ELR (cell line): ENCODE data around the gene UTRN.

ENCODE experiments used
- DNase-seq: peaks from one replicate; pipeline ENCODE4 v3.0.0-alpha.2; 2015; ENCODE audit warnings: low read depth

UTRN gene

DNA sequence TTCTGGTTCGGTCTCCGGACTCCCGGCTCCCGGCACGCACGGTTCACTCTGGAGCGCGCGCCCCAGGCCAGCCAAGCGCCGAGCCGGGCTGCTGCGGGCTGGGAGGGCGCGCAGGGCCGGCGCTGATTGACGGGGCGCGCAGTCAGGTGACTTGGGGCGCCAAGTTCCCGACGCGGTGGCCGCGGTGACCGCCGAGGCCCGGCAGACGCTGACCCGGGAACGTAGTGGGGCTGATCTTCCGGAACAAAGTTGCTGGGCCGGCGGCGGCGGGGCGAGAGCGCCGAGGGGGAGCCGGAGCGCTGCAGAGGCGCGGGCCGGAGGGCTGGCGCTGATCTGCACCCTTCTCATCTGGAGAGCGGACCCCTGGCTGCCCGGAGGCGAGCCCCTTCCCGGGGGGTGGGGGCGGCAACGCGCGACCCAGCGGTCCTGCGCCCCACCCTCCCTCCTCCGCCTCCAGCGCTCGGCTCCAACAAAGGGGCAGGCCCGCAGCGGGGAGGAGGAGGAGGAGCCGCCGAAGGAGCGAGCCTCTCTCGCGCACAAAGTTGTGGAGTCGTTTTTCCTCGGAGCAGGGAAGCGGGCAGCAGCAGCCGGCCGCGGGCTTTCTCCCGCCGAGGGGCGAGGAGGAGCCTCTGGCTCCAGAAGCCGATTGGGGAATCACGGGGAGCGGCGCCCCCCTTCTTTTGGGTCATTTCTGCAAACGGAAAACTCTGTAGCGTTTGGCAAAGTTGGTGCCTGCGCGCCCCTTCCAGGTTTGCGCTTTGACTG, at the start of gene UTRN:
Gene UTRN, plus strand, starts transcription at position 553 of the 765 bp plus-strand sequence. CDS start 6,494 bp downstream, outside the sequence.
- peak; percentile 91 for DNase-seq

GRCh38 chr6:144244688-144245087, 40.4 kb upstream of the UTRN start:
- DNase-seq, result no peak

GRCh38 chr6:144246988-144247387, 38.1 kb upstream of the UTRN start:
- DNase-seq, result no peak

DNA sequence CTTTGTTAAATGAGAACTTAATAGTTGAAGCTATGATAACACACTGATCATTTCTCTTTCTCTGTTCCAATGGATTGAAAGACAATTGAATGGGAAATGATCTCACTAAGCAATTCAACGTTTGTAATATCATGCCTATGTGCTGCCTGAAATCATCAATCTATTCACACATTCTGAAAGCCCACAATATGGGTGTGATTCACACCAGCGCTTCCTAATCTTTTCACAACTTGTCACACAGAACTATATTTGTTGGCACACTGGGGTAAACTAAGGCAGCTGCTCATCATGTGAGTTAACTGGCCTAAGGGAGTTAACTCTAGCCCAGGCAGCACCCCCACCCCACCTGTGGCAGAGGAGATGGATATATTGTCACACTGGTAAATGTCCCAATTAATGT, 37.1 kb upstream of the UTRN start:
- DNase-seq, result no peak

GRCh38 chr6:144248476-144249301, 36.4 kb upstream of the UTRN start:
- peak; percentile 15 for DNase-seq

DNA sequence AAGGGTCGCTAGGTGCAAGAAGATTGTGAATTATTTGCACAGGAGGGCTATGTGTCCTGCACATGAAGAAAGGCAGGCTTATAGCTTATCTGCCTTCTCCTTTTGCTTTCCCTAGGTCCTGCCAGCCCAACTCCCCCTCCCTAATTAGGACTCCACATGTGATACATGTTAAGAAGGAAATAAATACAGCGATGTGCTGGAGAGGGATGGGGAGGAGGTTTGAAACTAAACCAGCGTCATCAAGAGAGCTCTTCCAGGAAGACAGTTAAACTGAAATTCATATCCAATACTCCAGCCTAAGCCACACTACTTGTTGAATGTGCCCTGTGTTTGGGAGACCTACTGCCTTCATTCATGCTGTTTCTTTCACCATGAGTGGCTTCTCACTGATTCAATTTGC, 34.9 kb upstream of the UTRN start:
- no peak for DNase-seq

DNA sequence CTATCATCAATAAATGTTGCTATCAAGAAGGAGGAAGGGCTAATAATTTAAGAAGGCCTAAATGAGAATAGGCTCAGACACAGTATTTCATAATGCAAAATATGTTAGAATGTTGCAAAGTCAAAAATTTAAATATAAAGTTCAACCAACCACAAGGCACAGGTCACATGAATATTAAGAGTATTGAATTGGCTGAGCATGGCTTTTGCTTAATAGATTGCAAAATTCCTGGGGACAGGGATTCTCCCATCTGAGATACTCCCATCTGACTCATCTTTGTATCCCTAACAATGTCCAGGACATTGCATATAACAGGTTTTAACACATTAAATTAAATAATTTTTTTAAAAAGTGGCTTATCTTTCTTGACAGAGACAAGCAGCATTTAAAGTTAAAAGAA, 32.9 kb upstream of the UTRN start:
- no peak for DNase-seq

DNA sequence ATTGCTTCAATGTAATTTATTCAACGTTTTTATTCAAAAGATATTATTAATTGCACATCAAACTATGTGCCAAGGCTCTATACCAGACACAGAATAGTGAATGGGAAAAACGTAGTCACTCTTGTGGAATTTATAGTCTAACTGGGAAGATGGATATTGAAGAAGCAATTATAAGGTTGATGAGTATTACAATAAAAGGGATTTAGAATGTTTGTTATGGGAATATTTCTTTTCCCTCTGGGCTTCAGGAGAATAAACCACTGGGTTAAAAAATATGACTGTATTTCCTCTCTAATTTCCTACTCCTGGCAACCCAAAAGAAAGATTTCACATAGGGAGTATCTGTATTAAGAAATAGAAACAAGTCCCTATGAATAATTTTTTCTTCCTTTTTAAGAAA, 25.1 kb upstream of the UTRN start:
- peak; percentile 20 for DNase-seq

DNA sequence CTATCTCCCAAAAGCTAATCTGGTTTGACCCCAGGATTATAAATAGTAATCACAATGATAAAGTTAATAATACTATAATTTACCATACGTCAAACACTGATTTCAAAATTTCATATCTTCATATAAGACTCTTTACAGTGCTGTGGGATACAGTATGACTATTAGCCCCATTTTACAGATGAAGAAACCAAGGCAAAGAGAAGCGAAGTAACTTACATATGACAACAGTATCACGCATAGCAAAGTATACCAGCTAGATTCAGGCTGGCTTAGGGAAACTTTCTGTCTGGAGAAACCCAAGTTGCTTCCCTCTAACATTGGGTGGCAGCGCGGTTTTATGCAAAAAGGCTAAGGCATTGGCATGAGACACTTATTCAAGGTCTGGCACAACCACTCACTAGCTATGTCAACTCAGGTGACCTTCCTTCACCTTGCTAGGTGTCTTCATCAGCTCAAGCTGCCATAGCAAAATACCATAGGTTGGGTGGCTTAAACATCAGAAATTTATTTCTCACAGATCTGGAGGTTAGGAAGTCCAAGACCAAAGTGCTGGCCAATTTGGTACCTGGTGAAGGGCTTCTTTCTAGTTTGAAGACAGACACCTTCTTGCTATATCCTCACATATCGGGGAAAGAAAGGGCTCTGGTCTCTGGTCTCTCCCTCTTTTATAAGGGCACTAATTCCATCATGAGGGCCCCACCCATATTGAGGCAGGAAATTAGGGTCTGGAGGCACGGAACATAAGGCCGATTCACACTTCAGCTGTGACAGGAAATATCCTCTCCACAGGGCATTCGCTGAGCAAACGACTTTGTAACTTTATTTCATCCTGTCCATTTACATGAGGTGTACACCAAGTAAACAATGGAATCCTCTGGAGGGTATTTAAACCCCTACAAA, 22.4 kb upstream of the UTRN start:
- DNase-seq, result peak; percentile 5

GRCh38 chr6:144263786-144264185, 21.3 kb upstream of the UTRN start:
- no peak for DNase-seq

- peak; percentile 98 for DNase-seq
Measured at GRCh38 chr6:144264270-144265060, 20.7 kb upstream of the UTRN start.

DNA sequence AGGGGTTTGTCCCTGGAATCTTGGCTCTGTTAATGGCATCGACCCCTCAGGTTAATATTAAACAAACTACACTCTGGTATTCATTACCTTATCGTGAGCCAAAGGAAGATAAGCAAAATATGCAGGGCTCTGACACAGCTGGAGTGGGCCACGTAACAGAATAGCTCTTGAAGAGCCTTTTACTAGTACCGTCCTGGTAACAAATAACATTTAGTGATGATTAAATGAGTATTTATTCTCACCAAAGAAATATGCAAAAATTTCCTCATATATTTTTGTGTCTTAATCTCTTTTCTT, 20.1 kb upstream of the UTRN start:
- peak; percentile 49 for DNase-seq

DNA sequence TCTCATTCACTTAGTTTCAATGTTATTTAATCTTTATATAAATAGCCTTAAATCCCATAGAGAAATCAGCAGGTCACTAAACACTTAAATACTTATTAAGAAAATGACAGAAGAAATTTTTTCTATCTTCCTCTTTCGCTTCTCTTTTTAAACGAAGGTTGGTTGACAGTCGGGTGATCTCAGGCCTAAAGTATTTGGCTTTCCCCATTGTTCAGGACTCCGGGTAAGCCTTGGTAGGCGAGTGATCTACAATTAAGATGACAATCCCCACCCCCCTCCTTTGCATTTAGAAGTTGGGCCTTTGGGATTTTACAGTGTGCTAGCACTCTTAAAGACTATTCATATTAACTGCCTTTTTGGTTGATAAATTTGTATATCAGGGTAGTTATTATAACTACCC, 19.7 kb upstream of the UTRN start:
- peak; percentile 94 for DNase-seq

DNA sequence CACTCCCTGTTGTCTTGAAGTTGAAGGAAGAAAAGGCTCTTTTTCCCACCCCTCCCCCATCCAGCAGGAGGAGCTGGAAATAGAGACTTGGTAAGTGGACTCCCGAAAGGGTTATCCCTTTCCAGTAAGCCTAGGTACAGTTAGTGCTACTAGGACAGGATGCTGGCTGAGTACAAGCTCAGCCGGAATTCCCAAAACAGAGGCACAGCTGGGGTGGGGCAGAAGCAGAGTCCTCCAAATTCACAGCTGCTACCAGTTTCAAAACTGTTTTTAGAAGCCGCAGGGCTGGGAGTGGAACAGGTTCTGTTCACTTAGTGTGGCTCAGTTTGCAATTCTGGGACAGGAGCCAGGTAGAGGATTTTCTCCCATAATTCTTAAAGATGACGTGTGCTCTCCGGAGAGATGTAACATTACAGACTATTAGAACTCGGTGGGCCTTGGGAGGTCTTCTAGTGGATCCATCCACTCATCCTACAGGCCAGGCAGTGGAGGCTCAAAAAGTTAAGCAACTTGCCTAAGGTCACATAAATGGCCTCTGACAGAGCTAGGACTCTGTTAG, 19.0 kb upstream of the UTRN start:
- peak; percentile 47 for DNase-seq

DNA sequence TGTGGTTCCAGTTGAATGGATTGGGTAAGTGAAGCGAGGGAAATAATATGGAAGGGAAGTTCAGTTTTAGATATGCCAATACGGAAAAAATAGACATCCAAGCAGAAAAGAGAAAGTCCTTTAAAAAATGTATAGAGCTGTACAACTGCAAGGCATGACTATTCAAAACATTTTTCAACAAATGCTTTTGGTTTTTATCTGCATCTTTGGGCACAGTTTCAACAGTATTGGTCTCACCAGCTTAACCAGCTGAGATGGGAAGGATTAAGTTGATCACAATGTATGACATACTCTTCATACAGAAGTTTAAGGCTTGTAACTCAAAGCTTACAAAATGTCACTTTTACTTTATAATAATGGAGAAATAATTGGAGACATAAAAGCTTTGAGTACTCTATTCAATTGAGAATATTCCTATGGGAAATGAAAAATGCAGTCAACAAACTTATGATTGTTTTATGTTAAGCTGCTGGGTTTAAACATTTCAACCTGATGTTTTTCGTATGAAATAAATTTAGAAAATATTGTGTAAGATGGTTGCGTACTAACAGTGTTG, 16.3 kb upstream of the UTRN start:
- no peak for DNase-seq

DNA sequence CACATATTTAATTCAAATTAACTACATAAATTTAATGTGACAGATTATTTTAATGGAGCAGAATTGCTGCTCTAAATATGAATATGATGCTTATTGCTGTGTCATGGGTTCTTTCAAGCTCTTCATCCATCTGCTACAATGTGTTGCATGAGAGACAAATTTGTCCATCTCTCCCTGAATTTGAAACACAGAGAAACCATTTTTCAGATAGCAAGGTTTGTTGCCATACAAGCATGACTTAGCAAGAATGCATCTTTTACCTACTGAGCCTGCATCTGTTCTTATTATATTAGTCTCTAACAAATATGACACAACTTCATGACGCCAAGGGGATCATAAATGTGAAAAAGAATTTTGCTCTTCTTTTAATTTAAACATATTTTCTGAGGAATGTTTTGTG, 8.0 kb upstream of the UTRN start:
- DNase-seq, result no peak

DNA sequence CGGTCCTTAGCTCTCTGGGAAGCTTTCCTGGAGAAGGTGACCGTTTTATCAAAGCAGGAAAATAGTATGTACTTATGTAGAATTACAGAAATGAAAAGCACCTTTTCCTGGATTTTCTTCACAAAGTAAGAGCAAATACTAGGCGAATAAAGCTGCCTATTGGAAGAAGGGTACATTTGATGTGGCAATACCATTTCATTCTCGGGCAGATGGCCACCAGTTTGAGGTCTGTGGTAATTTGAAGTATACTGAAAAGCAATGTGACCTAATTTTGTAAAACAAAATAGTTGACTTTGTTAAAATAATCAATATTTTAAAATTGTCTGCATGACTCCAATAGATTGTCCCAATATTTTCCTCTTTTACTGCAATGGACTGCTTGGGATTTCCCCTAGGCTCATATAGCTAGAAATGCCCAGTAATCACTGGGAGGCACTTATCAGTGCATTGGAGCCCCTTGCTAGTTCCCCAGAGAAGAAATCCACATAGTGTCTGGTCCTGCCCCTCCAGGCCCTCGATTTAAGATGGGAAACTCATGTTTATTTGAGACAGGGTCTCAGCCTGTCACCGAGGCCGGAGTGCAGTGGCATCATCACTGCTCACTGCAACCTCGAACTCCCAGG, 7.4 kb upstream of the UTRN start:
- no peak for DNase-seq

DNA sequence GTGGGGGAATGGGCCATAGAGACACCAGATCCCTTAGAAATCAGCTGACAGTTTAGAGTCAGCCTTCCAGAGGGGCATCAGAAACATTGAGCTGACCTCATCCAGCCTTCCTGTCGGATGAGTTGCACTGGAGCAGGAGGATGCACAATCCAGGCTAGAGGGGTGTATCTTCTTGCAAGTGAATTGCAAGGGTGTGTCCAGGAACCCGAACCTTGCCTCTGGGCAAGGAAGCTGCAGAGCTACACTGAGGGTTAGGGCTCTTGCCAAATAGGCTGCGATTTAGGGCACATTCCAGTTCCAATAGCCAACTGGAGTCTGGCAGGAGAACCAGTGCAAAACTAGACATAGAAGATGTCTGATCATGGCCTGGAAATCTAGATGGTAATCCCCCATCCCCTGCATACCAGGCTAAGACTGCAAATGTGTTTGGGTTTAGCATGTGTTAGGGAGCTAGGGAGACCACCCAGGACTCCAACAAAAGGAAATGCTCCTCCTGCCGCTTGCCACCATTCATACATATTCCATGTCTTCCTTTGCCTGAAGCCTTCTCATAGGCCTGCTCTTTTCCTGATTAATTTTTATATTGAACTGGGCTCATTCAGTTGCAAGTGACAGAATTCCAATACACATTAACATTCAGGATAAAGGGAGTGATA, 6.3 kb upstream of the UTRN start:
- DNase-seq, result peak; percentile 69

DNA sequence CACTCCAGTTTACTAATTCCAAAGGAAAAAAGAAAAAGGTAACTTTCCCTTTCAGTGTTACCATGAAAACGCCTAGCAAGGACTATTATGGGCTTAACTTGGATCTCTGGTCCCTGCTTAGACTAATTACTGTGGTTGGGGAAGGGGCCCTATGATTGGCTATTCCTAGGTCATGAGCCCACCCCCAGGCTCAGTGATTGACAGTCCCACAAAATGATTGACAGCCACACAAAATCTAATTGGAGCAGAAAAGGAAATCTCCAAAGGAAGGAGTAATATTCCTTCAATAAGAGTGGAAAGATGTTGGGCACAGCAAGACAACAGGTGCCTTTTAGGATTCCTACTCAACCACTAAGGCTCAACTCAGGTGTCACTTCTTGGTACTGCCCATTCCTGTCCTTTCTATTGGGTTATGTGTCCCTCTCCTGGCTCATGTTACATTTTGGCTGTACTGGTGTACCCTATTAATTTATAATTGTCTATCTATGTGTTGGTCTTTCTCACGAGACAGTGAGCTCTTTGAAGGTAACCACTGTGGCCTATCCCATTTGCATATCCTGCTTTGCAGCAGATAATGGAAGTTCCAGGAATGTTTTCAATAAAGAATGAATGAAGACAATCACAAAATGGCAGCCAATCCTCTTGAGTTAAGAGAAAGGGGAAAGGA, 5.5 kb upstream of the UTRN start:
- DNase-seq, result no peak
